HG02943 (cell line): Measurements from ENCODE around the gene POLL.

Experiments used
- ATAC-seq: cut with Tn5 transposase; IDR thresholded peaks from one replicate; pipeline ENCODE4 v1.9.1; 2021; ENCODE audit warnings: mild to moderate bottlenecking, low read depth, moderate library complexity; ENCODE audit not compliant: unreplicated experiment

The POLL gene

GRCh38 chr10:101575580-101576210 is 12.4 kb downstream of the POLL start:
- ATAC-seq = no peak

- ATAC-seq = no peak
Observed at GRCh38 chr10:101575091-101575490, 13.0 kb downstream of the POLL start.

GRCh38 chr10:101573885-101574753 is 13.9 kb downstream of the POLL start:
- no peak for ATAC-seq

- no peak for ATAC-seq
Observed at GRCh38 chr10:101572785-101573184, 15.3 kb downstream of the POLL start.

GRCh38 chr10:101572126-101572525 is 15.9 kb downstream of the POLL start:
- ATAC-seq = no peak

GRCh38 chr10:101571271-101571925 is 16.7 kb downstream of the POLL start:
- no peak for ATAC-seq

GRCh38 chr10:101570428-101571270 is 17.4 kb downstream of the POLL start:
- no peak for ATAC-seq

- ATAC-seq = peak; percentile 65
Observed at GRCh38 chr10:101569622-101570427, 18.2 kb downstream of the POLL start.

- ATAC-seq = no peak
Observed at GRCh38 chr10:101569323-101569621, 18.8 kb downstream of the POLL start.

GRCh38 chr10:101568054-101568745 is 19.9 kb downstream of the POLL start:
- ATAC-seq = no peak

- ATAC-seq = no peak
Observed at GRCh38 chr10:101567165-101568006, 20.7 kb downstream of the POLL start.

- ATAC-seq = no peak
Observed at GRCh38 chr10:101566333-101567164, 21.5 kb downstream of the POLL start.

- ATAC-seq = no peak
Observed at GRCh38 chr10:101565936-101566332, 22.1 kb downstream of the POLL start.

GRCh38 chr10:101565370-101565900 is 22.6 kb downstream of the POLL start:
- no peak for ATAC-seq

GRCh38 chr10:101564490-101564991 is 23.5 kb downstream of the POLL start:
- no peak for ATAC-seq

- no peak for ATAC-seq
Observed at GRCh38 chr10:101563497-101564040, 24.5 kb downstream of the POLL start.

- no peak for ATAC-seq
Observed at GRCh38 chr10:101563007-101563406, 25.1 kb downstream of the POLL start.
